OCI-LY3 (cell line): ENCODE results near the gene AGPAT1.

Experiments used
- CTCF ChIP-seq: fragments of 200-600, 300-600 bp; sonication (generic); IDR thresholded peaks from 2 replicates; pipeline ENCODE4 v1.5.1; 2014; ENCODE audit warnings: antibody characterized with exemption, low read length, low read depth
- EZH2phosphoT487 ChIP-seq: fragments of 200-600 bp; shearing (Covaris generic); IDR thresholded peaks from 2 replicates; pipeline ENCODE4 v1.6.1; 2018; ENCODE audit warnings: antibody characterized with exemption, mixed run types, low read depth

- TF ChIP-seq CTCF (no peak), EZH2phosphoT487 (no peak)
These were observed 28.4 kb upstream of the AGPAT1 start for GRCh38 chr6:32204268-32204715.
